Astrocyte (in vitro differentiated cells and primary cell): ENCODE data around the gene APOBEC3A.

ENCODE experiments used
- EZH2 ChIP-seq: IDR thresholded peaks from 2 replicates; pipeline ENCODE4 v1.6.1; 2012; ENCODE audit warnings: mild to moderate bottlenecking, low read length, inconsistent platforms; ENCODE audit not compliant: insufficient read depth
- TF ChIP-seq, protein P1 (sequence below): IDR thresholded peaks from 2 replicates; pipeline ENCODE4 v1.5.1; 2011; ENCODE audit warnings: low read depth, mild to moderate bottlenecking, inconsistent platforms, low read length, moderate library complexity; ENCODE audit not compliant: insufficient read depth

- TF ChIP-seq, protein P1, sequence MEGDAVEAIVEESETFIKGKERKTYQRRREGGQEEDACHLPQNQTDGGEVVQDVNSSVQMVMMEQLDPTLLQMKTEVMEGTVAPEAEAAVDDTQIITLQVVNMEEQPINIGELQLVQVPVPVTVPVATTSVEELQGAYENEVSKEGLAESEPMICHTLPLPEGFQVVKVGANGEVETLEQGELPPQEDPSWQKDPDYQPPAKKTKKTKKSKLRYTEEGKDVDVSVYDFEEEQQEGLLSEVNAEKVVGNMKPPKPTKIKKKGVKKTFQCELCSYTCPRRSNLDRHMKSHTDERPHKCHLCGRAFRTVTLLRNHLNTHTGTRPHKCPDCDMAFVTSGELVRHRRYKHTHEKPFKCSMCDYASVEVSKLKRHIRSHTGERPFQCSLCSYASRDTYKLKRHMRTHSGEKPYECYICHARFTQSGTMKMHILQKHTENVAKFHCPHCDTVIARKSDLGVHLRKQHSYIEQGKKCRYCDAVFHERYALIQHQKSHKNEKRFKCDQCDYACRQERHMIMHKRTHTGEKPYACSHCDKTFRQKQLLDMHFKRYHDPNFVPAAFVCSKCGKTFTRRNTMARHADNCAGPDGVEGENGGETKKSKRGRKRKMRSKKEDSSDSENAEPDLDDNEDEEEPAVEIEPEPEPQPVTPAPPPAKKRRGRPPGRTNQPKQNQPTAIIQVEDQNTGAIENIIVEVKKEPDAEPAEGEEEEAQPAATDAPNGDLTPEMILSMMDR: no peak
- TF ChIP-seq EZH2: no peak
These were observed 22.4 kb upstream of the APOBEC3A start for GRCh38 chr22:38935023-38935422.
